Measurements from ENCODE around the gene PIK3C3. TPM values are rescaled to one million over a fixed set of nuclear protein-coding genes. Genes with fewer than 3 reads are reported as not detected.

PIK3C3 gene
- total RNA-seq, 4 donors from 2014 or later = 24.3 to 39.1 (median 28.8) TPM

DNA sequence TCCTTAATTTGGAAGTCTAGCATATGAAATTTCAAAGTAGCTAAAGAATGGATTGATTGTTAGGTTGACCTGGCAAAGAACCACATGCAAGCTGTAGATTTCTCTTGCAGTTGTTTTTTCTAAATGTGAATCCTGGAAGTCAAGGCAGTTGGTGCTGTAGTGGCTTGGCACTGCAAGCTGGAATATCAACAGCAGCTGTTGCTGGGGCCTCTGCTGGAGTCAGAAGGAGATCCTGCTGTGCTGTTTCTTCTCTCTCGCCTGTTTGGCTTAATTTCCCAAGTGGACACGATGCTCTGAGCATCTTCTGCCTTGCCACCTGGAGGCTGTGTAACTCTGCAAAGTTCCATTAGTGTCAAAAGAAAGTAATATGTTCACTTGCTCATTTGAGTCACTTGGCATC, 12.6 kb downstream of the PIK3C3 start:
- H3K27ac ChIP-seq (replicated peaks in 1 of 4) = no peak overlapping the region
- DNase-seq (ENCODE audit: extremely low spot score) = no peak
- 64% methylated on average over 2 of the region's 2 CpGs for WGBS
- intact Hi-C loops (cut with DNase I) = no loop called here
- no peaks in the 10 kb centered on the region for H3K27me3 ChIP-seq
- H3K36me3 ChIP-seq = peaks cover 0 to 47% (median 21%) of the 10 kb centered on the region in 4 donors
- TF ChIP-seq, protein P1, sequence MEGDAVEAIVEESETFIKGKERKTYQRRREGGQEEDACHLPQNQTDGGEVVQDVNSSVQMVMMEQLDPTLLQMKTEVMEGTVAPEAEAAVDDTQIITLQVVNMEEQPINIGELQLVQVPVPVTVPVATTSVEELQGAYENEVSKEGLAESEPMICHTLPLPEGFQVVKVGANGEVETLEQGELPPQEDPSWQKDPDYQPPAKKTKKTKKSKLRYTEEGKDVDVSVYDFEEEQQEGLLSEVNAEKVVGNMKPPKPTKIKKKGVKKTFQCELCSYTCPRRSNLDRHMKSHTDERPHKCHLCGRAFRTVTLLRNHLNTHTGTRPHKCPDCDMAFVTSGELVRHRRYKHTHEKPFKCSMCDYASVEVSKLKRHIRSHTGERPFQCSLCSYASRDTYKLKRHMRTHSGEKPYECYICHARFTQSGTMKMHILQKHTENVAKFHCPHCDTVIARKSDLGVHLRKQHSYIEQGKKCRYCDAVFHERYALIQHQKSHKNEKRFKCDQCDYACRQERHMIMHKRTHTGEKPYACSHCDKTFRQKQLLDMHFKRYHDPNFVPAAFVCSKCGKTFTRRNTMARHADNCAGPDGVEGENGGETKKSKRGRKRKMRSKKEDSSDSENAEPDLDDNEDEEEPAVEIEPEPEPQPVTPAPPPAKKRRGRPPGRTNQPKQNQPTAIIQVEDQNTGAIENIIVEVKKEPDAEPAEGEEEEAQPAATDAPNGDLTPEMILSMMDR (IDR thresholded peaks at IDR 0.05) = no peak
- TF ChIP-seq POLR2AphosphoS5 (IDR thresholded peaks at IDR 0.05) = no peak
- TF ChIP-seq EP300 (IDR thresholded peaks at IDR 0.05) = no peak
- TF ChIP-seq POLR2A (IDR thresholded peaks at IDR 0.05; ENCODE audit: low read depth) = no peak
- H3K4me1 ChIP-seq = peaks cover 23 to 43% (median 35%) of the 10 kb centered on the region in 4 donors
- H3K4me3 ChIP-seq = no peak overlapping the region
- no peaks in the 10 kb centered on the region for H3K9me3 ChIP-seq

DNA sequence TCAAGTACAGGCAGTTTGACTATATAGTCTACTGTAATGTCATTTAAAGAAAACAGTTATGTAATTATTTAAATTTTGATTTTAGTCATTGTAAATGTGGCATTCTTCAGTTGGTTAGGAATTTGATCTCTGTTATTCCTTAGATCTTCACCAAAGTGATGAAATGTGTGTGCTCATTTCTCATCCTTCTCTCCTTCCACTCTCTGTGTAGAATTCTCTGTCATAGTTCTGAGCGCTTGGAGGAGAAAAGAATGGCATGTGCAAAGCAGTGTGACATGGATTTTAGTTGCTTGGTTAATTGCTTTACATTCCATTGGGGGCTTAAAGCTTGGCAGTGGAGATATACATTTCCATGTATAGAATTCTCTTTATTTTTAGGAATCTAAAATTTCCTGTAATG, 14.8 kb downstream of the PIK3C3 start:
- DNase-seq (ENCODE audit: extremely low spot score) = no peak
- TF ChIP-seq POLR2A (IDR thresholded peaks at IDR 0.05; ENCODE audit: low read depth) (no peak), EP300 (IDR thresholded peaks at IDR 0.05) (no peak)
- H3K36me3 ChIP-seq = peaks cover 0 to 37% (median 18%) of the 10 kb centered on the region in 4 donors
- peaks cover 21 to 51% (median 40%) of the 10 kb centered on the region in 4 donors for H3K4me1 ChIP-seq
- WGBS = 97% methylated on average over 1 of the region's 1 CpG
- intact Hi-C loops (cut with DNase I) = no loop called here
- no peaks in the 10 kb centered on the region for H3K9me3 ChIP-seq
- H3K27me3 ChIP-seq = no peaks in the 10 kb centered on the region
- H3K4me3 ChIP-seq = no peak overlapping the region
- H3K27ac ChIP-seq (replicated peaks in 1 of 4) = no peak overlapping the region

DNA sequence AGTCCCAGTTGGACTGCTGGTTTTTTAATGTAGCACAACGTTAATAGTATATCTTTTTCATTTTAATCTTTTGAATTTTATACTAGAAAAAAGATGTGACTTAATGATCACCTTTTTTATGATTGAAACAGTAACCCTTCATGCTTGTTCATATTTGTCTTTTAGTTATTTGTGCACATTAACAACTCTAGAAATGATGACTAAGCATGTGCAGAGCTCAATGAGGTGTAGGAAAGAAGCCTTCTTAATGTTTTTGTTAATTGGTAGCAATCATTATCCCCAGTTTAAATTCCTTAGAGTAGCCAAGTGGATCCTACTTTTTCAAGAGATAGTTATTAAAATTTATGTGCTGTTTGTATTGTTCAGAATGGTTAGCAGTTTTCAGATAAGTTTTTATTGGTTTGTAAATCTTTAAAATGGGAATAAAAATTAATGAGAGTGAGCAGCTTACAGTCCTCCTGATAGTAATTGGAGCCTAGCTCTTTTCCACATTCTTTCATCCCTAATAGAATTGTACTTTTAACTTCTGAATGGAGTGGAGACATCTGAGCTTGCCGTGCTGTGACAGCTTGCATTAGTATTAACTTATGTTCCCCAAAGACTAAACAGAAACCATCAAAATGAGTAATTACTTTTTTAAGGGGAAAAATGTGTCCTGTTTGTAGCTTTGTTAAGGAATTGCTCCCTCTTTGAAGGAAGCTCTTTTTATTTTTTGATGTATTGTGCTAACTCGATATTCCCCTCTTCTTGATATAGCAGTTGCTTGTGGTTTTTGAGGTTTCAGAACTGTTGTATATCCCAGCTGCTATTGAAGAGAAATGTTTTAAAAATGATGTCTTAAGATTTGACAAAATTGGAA, 17.3 kb downstream of the PIK3C3 start:
- H3K4me1 ChIP-seq = peaks cover 8 to 38% (median 28%) of the 10 kb centered on the region in 4 donors
- WGBS = 50% methylated on average over 3 of the region's 3 CpGs

DNA sequence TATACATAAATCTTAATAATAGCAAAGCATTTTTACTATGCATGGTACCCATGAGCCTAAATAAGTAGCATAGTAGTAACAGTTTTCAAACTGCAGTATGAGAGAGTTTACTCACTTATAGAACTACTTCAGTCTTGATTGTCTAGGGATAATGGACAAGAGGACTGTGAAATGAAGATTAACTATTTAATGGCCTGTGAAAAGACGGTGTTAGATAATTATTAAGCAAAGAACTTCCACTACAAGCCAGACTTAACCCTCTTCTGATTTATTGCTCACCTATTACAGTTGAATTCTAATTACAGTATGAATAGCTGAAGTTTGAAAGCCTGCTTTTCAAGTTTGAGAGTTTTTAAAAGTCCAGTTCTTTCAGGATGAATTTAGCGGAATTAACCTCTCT, 18.9 kb downstream of the PIK3C3 start:
- Histone ChIP-seq H3K36me3 (peaks cover 0 to 35% (median 18%) of the 10 kb centered on the region in 4 donors), H3K4me3 (no peak overlapping the region), H3K27me3 (no peaks in the 10 kb centered on the region), H3K4me1 (peaks cover 0 to 25% (median 18%) of the 10 kb centered on the region in 4 donors), H3K9me3 (no peaks in the 10 kb centered on the region), H3K27ac (replicated peaks in 1 of 4) (no peak overlapping the region)
- DNase-seq (ENCODE audit: extremely low spot score) = no peak
- intact Hi-C loops (cut with DNase I) = no loop called here
- TF ChIP-seq POLR2AphosphoS5 (IDR thresholded peaks at IDR 0.05) (no peak), EP300 (IDR thresholded peaks at IDR 0.05) (no peak), POLR2A (IDR thresholded peaks at IDR 0.05; ENCODE audit: low read depth) (no peak)
- TF ChIP-seq, protein P1 (IDR thresholded peaks at IDR 0.05) = no peak
- WGBS = 95% methylated on average over 2 of the region's 2 CpGs

More for the DNA sequence above, 17.3 kb downstream of the PIK3C3 start:
- peaks cover 0 to 32% (median 16%) of the 10 kb centered on the region in 4 donors for H3K36me3 ChIP-seq
- no peak overlapping the region for H3K27ac ChIP-seq (replicated peaks in 1 of 4)
- no peak for DNase-seq (ENCODE audit: extremely low spot score)
- no peaks in the 10 kb centered on the region for H3K9me3 ChIP-seq
- TF ChIP-seq, protein P1 (IDR thresholded peaks at IDR 0.05) = no peak
- TF ChIP-seq EP300 (IDR thresholded peaks at IDR 0.05) = no peak
- TF ChIP-seq POLR2A (IDR thresholded peaks at IDR 0.05; ENCODE audit: low read depth) = no peak
- no peak for TF ChIP-seq POLR2AphosphoS5 (IDR thresholded peaks at IDR 0.05)
- intact Hi-C loops (cut with DNase I) = no loop called here
- no peak overlapping the region for H3K4me3 ChIP-seq
- H3K27me3 ChIP-seq = no peaks in the 10 kb centered on the region

DNA sequence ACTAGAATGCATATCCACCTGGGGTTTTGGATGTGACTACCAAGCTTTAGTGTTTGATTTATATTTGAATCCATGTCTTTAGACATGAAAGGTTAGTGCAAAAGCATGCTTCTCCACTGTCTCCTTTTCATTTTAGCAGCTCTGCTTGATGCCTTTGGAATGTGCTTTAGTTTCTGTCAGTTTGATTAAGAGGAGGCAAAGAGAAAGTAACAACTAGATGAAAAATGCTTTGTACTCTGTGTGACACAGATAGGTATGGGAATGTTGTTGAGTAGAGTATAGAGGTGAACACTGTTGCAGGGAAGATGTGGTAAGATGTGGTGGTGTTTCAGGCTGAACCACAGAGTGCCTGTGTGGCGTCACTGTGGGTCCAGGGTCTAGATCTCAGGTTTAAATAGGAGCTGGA, 19.8 kb downstream of the PIK3C3 start:
- TF ChIP-seq POLR2AphosphoS5 (IDR thresholded peaks at IDR 0.05) (no peak), EP300 (IDR thresholded peaks at IDR 0.05) (no peak), POLR2A (IDR thresholded peaks at IDR 0.05; ENCODE audit: low read depth) (no peak)
- TF ChIP-seq, protein P1 (IDR thresholded peaks at IDR 0.05) = no peak
- Histone ChIP-seq H3K27ac (replicated peaks in 1 of 4) (no peak overlapping the region), H3K4me3 (no peak overlapping the region), H3K36me3 (peaks cover 0 to 35% (median 18%) of the 10 kb centered on the region in 4 donors), H3K9me3 (no peaks in the 10 kb centered on the region), H3K27me3 (no peaks in the 10 kb centered on the region), H3K4me1 (peaks cover 0 to 24% (median 17%) of the 10 kb centered on the region in 4 donors)
- intact Hi-C loops (cut with DNase I) = no loop called here
- WGBS = 95% methylated on average over 1 of the region's 1 CpG
- no peak for DNase-seq (ENCODE audit: extremely low spot score)

All from esophagus muscularis mucosa (tissue), 4 donors.